Measurements from ENCODE around the gene ALDH1L2.
A peak's percentile ranks its signal among the peaks of the same experiment; 100 is the strongest.

Gene ALDH1L2

DNA sequence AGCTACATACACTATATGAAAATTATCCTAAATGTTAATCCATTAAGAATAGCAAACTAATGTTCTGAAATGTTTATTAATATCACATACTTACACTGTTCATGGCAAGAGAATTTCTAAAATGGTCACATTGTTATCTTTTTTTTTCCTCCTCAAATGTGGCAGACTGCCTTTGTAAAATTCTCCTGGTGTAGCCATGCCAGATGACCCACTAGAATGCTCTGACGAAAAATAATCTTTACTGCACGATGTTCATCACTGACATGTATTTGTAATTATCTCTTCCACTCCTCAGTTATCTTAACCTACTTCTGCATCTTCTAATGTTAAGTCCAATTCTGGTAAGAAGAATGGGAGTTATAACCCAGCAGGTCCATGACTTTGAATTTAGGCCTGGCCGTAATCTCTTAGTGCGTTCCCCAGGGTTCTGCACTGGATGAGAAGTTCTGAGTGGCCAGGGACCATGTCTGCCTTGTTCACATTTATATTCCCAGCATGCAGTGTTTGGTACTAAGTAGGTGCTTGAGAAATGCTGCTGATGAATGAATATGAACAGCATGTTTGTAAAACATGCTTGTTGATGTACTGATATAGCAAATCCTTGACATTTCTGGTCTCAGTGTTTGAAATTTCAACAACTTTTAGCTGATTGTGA lies 51.4 kb downstream of the ALDH1L2 start:
- DNase-seq (ENCODE audit: low spot score): no peak

- DNase-seq (ENCODE audit: low spot score): no peak
Measured at GRCh38 chr12:105030820-105031807, 53.1 kb downstream of the ALDH1L2 start.

DNA sequence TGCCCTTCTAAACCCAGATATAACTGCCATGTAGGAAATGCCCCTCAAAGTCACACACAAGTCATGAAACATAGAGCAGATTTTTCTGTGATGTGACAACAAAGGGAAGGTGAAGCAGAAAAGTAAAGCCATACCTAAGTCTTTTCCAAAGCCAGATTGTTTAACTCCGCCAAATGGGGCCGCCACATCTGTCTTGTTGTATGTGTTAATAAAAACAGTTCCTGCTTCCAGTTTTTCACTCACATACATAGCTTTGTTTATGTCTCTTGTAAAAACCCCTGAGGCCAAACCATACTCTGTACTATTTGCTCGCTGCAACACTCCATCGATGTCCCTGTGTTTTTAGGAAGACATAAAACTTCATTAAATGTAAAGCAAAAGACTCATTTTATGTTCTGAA lies 57.8 kb downstream of the ALDH1L2 start:
- no peak for DNase-seq (ENCODE audit: low spot score)

DNA sequence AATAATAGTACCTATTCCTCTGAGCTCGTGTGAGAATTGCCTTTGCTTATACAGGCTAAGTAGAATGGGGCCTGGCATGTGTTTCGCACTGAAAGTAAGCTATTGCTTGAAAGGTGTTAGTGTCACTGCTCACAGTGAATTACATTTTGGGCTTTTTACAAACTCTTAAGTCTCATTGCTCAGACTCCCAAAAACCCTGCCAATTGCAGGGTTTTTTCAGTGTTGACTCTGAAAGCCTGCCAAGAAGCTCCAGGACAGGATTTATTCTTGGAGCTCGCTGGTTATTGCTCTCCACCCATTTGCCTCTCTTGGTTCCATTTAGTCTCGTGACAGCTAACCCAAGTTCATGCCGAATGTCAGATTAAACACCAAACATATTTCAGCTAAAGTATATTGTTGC lies 58.4 kb downstream of the ALDH1L2 start:
- DNase-seq (ENCODE audit: low spot score): no peak

- no peak for DNase-seq (ENCODE audit: low spot score)
Measured at GRCh38 chr12:105024928-105025327, 59.3 kb downstream of the ALDH1L2 start.

GRCh38 chr12:105020241-105020962 lies 63.9 kb downstream of the ALDH1L2 start:
- DNase-seq (ENCODE audit: low spot score): no peak

- DNase-seq (ENCODE audit: low spot score): no peak
Measured at GRCh38 chr12:105018776-105019175, 65.5 kb downstream of the ALDH1L2 start.

DNA sequence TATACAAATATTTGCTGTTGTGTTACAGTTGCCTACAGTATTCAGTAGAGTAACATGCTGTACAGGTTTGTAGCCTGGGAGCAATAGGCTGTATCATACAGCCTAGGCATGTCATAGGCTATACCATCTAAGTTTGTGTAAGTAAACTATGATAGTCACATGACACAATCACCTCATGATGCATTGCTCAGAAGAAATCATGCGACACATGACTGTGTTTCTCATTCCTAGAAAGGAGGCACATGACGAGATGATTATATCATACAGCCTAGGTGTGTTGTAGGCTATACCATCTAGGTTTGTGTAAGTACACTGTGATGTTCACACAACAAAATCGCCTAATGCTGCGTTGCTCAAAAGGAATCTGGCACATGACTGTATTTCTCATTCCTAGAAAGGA lies 66.2 kb downstream of the ALDH1L2 start:
- DNase-seq (ENCODE audit: low spot score): no peak

- DNase-seq (ENCODE audit: low spot score): no peak
Measured at GRCh38 chr12:105015543-105015942, 68.7 kb downstream of the ALDH1L2 start.

GRCh38 chr12:105014603-105015002 lies 69.7 kb downstream of the ALDH1L2 start:
- DNase-seq (ENCODE audit: low spot score): no peak

GRCh38 chr12:105013892-105014291 lies 70.4 kb downstream of the ALDH1L2 start:
- DNase-seq (ENCODE audit: low spot score): no peak

DNA sequence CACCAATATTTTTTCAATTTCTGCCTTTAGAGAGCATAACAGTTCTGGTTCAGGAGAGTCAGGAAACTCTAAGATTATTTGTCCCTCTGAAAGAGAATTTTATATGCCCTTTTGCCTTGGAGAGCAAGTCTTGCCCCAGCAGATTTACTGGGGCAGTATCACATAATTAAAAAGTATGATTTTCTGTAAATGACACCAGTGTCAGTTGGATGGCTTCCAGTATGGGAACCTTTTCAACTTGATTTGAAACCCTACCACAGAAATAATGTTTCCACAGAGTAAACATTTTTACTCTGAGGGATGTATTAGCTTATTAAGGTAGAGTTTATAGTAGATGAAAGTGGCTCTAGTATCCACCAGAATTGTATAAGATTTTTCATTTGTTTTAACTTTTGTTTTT lies 82.8 kb downstream of the ALDH1L2 start:
- no peak for DNase-seq (ENCODE audit: low spot score)

GRCh38 chr12:104999347-104999685 lies 84.9 kb downstream of the ALDH1L2 start:
- DNase-seq (ENCODE audit: low spot score): no peak

- DNase-seq (ENCODE audit: low spot score): no peak
Measured at GRCh38 chr12:104998423-104999346, 85.6 kb downstream of the ALDH1L2 start.

GRCh38 chr12:104997541-104997940 lies 86.7 kb downstream of the ALDH1L2 start:
- DNase-seq (ENCODE audit: low spot score): no peak

DNA sequence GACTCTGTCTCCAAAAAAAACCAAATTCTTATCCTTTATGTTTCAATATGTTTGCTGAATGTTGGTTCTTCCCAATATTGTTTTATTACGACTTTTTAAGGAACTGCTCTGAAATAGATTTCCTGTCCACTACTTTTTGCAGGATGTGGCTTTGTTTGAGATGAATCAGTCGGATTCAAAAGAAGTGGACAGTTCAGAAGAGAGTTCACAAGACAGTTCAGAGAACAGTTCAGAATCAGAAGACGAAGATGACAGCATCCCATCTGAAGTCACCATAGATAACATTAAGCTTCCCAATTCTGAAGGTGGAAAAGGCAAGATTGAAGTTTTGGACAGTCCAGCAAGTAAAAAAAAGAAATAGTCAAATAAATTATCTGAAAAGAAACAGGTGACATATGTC lies 89.9 kb downstream of the ALDH1L2 start:
- no peak for DNase-seq (ENCODE audit: low spot score)

DNA sequence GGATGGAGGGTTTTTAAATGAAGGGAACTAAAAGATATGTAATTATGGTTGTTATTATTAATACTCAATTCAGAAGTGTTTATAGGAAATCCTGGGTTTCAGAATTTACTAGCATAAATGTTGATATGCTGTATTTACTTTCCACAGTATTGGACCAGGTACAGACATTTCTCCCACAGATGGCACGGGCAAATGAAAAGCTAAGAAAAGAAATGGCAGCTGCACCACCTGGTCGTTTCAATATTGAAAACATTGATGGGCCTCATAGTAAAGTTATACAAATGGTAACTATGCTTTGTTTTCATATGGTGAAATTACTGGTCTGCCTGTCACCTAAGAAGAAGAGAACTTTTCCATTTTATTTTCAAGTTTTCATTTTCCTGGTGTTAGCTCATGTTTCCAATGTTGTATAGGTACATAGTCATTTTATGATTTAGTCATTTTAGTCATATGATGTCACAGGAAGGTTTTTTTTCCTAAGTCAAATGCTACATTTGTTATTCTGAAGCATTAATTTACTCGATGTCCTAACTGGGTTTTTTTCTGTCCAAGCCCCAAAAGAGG lies 92.6 kb downstream of the ALDH1L2 start:
- DNase-seq (ENCODE audit: low spot score): no peak

GRCh38 chr12:104990950-104991349 lies 93.3 kb downstream of the ALDH1L2 start:
- no peak for DNase-seq (ENCODE audit: low spot score)

- DNase-seq (ENCODE audit: low spot score): peak; percentile 90
Measured at GRCh38 chr12:104986022-104986941, 98.0 kb downstream of the ALDH1L2 start, which contains the start of gene NOPCHAP1. NOPCHAP1 (plus strand) TSS chr12:104986316; CDS start chr12:104986353, 37 bp downstream.

- no peak for DNase-seq (ENCODE audit: low spot score)
Measured at GRCh38 chr12:104985206-104985605, 99.1 kb downstream of the ALDH1L2 start.

Data from germinal center (tissue), 1 donor.